GM18907 (cell line): Measurements from ENCODE around the gene KIRREL3.

ENCODE experiments used
- ATAC-seq: cut with Tn5 transposase; IDR thresholded peaks from one replicate; pipeline ENCODE4 v1.9.1; 2021; ENCODE audit warnings: mild to moderate bottlenecking, moderate library complexity; ENCODE audit not compliant: unreplicated experiment

KIRREL3 gene

DNA sequence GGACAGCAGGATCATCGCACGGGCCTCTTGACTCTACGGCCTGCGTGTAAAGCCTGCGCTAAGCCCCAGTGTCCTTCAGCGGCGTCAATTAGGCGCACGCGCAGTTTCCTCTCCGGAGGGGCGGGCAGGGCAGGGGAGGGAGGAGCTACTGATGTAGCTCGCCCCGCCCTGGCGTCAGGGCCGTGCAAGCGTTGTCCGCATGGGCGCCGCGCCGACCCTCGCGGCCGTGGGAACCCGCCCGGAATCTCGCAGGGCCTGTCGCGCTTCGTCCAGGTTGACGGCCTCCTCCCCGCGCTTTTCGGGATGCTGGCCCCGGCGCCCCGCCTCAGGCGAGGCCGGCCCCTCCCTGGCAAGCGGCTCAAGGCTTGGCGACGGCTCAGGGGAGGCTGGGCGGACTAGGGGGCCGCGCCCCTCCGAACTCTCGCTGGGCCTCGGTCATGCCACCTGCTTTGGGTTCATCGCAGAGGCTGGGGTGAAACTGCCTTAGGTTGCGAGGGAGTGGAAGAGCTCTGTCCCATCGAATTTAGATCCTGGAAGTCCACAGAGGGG, 584.0 kb downstream of the KIRREL3 start:
- peak; percentile 85 for ATAC-seq

DNA sequence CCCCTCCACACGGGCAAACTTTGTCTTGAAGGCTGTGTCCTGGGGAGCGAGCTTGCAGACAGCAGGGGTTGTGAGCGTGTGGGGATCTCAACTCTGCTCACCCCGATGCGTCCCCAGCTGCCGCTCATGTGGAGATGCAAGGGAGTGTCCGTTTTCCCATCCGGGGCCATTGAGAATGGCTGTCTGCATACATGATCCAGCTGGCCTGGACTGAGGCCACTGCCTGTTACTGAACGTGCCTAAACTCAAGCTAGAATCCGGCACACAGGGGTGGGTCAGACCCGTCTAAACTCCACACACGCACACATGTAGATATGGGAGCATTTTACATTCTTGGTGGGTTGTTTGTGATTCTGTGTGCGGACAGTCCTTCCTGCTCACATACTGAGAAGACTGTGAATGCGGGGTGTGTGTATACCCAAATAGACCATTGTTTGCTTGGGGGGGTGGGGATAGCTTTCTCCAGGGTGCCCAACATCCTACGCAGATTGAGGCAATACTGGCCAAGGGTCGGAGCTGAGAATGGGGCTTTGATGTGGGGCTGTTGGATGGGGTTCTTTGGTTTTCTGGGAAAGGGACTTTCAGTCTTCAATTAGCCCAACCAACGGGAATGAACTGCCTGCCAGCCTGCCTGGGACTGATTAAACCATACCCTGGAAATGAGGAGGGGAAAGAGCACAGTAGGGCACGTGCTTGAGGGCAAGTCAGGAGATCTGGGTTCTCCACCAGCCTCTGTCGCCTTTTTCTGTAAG, 584.7 kb downstream of the KIRREL3 start:
- no peak for ATAC-seq

DNA sequence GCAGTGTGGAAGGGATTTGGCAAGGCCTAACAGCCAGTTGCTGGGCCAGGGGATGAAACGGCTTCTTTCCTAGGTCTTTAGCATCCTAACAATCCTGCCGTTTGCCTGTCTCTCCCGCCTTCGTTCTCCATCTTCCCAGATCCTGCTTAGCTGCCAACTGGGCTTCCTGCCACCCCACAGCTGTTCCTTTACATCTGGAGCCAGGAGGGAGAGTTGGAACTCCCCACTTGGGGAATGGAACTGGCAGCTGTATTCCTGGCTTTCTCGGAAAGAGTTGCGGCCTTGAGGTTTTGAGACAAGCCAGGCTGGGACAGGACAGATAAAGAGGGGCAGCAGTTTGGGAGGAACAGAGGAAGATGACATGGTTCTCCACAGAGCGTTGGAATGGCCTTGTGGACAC, 585.4 kb downstream of the KIRREL3 start:
- ATAC-seq: no peak

DNA sequence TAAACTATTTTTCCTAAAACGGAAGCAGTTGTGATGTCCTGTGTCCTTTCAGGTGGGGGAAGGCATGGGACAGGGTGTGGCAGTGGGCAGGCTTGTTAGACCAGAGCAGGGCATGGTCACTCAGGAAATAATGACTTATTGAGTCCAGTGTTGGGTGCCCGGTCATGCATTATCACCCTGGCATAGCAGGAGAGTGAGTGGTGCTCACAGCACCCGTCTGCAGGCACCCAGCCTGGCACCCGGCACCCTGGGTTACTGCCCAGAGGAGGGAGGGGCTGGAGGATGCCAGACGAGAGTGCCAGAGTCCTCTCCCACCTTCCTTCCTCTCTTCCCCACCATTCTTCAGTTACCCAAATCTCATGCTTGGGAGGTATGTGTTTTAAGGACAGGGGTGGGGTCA, 586.0 kb downstream of the KIRREL3 start:
- no peak for ATAC-seq

DNA sequence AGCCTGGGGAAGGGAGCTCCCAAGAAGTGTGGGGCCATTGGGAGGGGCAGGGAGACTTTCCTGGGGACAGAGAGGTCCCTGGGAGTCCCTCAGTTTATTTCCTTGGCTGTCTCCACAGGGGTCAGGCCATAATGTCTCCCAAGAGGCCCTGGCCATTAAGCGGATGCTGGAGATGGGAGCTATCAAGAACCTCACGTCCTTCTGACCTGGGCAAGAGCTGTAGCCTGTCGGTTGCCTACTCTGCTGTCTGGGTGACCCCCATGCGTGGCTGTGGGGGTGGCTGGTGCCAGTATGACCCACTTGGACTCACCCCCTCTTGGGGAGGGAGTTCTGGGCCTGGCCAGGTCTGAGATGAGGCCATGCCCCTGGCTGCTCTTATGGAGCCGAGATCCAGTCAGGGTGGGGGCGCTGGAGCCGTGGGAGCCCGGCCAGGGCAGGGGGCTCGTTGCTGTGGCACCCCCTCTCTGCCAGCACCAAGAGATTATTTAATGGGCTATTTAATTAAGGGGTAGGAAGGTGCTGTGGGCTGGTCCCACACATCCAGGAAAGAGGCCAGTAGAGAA, 586.6 kb downstream of the KIRREL3 start:
- no peak for ATAC-seq

DNA sequence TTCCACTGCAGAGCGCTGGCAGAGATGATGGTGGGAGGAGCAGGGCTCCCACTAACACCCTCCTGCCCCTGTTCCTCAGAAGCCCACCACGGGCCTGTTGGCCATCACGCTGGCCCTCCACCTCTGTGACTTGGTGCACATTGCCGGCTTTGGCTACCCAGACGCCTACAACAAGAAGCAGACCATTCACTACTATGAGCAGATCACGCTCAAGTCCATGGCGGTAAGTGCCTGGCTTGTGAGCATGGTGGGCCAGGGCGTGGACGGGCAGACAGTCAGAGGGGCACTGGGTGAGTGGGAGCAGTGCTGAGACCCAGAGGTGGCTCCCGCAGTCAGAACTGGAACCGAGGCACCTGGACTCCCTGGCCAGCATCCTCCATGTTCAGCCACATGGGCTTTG, 587.1 kb downstream of the KIRREL3 start:
- no peak for ATAC-seq

DNA sequence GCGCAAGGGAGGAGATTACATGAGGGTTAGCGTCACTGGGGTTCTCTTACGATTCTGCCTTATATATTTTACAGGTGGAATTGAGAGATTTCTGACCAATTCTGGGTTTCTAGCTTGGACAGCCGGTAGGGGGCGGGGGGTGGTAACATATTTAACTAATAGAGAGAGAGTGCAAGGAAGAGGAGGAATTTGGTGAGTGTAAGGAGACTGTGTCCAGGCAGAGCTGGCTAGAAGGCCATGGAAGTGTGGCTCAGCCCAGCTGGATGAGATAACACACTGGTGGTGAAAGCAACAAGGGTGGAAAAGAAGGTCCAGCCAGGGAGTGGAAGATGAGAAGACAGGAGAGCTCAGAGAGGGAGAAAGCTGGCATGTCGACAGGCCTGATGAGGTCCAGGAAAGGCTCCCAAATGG, 588.6 kb downstream of the KIRREL3 start:
- ATAC-seq: no peak

DNA sequence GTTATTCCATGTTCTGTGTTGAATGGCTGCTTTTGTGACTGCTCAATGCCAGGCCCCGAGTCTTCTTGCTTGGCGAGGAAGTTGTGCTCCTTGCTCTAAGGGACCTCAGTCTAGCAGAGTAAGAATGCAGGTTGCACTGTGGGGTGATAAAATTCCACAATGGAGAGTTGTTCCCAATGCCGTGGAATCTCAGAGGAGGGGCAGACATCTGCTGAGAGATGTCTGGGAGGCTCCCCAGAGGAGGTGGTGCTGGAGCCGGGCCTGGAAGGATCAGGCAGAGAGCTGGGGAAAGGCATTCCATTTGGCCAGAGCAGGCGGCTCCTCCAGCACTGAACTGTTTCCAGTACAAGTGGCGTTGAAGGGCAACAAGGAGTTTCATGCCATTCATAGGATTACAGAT, 589.9 kb downstream of the KIRREL3 start:
- ATAC-seq: no peak

DNA sequence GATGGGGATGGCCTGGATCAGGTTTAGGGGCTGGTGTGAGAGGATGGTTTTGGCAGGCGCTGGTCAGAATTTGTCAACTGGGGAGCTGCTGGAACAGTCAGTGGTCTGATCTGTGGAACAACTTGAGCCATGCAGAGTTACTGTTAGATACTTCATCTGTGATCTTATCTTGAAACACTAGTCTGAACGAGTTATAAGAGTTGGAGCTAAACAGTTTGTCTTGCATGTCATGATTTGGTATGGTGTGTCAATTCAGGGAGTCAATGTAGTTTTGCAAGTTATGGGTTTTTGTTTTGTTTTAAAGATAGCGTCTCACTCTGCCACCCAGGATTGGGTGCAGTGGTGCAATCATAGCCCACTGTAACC, 591.0 kb downstream of the KIRREL3 start:
- no peak for ATAC-seq

DNA sequence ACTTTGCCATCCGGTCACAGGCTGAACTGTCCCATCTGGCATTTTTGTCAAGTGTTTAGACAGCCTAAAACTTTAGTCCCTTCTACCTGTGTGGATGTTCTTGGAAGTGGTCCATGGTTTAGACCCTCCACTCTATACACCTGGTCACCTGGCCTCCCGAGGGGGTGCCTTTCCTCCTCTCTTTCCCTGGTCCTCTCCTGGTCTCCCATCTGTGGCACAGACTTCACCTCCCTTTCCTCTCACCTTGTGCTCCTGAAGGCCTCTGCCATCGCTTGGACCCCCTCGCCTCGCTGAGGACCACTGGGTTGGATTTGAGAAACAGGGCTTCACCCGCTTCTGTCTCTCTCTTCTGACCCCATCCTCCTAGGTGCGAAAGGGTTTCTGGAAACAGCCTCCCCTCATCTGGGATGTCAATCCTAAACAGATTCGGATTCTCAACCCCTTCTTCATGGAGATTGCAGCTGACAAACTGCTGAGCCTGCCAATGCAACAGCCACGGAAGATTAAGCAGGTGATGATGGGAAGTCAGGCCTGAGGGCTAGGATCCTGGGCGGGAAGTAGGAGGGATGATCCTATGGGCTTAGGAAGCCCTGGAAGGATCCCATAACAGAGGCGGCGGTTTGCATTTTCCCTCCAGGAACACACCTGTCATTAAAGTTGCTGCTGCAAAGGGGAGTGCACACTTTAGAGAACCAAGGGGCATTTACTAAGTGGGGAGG, 591.5 kb downstream of the KIRREL3 start:
- ATAC-seq: no peak

DNA sequence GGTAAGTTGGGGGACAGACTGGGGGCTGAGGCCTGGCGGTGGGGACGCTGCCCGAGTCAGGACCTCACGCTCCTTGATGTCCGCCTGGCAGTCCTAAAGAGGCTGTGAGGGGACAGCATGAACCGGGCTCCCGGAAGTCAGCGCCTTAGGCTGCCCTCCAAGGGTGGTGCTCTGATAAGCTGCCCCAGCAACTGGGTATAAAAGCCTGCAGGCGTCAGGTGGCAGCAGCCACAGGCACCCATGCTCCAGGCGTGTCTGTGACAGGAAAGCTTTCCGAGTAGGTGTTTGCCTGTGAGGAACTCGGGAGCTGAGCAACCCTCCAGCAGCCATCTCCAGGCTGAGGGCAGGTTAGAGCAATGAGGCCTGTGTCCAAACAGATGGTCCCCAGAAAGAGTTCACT, 592.1 kb downstream of the KIRREL3 start:
- no peak for ATAC-seq

DNA sequence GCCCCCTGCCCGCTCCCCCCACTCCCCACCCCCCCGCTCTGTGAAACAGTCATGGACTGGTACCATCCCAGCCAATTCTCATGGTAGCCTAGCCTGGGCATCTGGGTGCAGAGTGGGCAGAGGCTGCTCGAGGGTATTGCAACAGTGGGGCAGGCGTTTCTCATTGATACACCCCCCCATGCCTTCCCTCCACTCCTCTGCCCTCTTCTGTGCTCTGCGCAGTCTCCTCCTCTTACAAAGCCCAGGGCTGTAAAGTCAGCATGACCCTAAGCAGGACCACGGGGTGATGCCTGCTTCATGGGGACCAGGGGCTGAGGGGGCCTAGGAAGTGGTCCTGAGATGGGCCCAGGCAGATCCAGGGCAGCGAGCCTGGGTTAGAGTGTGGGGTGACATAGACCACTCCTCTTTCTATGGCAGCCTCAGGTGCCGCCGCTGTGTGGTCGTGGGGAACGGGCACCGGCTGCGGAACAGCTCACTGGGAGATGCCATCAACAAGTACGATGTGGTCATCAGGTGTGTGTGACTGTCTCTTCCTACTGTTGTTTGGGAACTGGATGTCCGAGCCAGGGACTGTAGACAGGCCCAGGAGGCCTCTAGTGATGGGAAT, 592.8 kb downstream of the KIRREL3 start:
- no peak for ATAC-seq

DNA sequence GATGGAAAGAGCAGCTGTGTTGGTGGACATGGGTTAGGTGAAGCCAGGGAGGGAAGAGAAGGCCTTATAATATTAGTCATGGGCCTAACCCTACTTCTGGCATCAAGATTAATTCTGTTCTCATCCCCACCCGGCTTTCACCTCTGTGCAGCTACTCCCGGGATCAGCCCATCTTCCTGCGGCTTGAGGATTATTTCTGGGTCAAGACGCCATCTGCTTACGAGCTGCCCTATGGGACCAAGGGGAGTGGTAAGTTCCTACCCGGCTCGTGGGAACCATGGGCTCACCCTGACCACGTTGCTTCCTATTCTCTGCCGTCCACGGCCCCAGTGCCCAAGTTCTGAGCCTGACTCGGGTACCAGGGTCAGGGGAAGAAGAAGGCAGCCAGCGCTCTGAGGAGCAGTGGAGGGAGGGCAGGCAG, 593.5 kb downstream of the KIRREL3 start:
- ATAC-seq: no peak

DNA sequence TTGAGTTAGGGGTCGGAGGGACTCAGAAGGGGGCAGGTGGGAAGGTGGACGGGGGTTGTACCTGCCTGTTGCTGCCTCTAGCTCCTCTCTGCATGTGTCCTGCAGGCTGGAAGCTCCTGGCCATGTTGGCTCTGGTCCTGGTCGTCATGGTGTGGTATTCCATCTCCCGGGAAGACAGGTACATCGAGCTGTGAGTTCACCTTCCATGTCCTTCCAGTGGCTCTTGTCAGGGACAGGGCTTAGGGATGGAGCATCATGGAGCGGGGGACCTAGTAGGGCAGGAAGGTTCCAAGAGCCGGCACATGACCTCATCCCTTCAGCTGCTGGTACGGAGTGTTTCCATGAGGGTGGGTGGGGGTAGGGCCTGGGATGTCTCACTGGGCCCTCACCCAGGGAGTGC, 594.2 kb downstream of the KIRREL3 start:
- ATAC-seq: no peak

DNA sequence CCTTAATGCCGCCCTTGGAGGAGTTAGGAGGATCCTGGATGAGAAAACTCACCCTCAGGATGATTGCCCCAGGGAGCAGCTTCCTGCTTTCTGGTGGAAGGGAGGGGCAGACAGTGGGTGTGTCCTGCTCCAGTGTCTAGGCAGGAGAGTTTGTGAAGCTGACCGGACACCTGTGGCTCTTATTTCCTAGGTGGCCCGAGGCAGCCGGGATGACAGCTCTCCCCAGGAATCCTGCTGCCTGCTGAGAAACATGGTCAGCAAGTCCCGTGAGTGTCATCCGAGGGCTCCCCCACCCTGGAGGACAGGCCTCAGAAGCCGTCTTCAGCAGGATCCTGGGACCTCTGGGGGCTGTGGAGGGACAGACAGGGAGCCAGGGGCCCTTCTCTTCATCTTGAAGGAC, 594.7 kb downstream of the KIRREL3 start:
- ATAC-seq: no peak

DNA sequence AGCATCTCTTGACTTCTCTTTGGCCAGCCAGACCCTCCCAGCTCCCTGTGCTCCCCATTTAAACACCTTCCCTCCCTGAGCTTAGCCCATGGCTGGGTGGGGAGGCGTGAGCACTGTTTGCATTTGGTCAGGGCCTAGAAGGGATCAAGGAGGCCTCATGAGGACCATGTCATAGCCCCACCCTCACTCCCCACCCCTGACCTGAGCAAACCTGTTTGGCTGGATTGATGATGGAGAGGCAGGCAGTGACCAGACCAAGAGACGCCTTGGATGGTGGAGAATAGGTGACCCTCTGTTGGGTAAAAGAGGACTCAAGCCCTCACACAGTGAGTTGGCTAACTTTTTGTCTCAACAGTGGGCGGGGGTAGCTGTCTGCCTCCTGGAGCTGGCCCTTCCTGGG, 595.2 kb downstream of the KIRREL3 start:
- ATAC-seq: no peak

DNA sequence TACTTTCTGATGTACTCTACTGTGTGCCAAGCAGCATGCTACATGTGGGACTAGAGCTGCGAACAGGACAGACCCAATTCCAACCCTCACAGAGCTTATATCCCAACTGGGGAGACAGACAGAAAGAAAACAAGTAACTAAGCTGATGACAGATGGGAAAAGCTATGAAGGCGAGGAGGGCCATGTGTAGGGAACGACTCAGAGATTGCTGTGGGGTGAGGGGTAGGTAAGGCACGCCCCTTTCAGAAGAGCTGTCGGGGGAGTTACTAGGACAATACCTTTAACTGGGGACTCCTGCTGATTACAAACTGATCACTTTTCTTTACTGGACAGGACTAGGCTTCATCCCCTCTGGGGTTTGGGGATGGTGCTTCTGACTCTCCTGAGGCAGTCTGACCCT, 596.2 kb downstream of the KIRREL3 start:
- ATAC-seq: no peak

DNA sequence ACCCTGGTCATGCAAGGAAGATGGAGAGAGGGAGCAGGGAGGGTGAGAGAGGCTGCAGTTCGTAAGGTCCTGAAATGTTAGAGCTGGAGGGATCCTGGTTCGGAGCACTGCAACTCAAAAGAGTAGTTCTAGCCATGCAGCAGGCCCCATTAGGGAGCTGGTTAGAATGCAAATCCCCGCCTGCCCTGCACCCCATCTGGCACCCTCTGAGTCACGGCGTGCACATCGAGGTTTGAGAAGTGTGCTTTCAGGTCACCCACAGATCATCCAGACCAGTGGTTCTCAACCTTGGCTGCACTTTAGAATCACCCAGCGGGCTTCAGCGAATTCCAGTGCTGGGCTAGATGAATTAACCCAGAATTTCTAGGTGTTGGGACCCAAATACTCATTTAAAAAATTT, 596.9 kb downstream of the KIRREL3 start:
- peak; percentile 93 for ATAC-seq

DNA sequence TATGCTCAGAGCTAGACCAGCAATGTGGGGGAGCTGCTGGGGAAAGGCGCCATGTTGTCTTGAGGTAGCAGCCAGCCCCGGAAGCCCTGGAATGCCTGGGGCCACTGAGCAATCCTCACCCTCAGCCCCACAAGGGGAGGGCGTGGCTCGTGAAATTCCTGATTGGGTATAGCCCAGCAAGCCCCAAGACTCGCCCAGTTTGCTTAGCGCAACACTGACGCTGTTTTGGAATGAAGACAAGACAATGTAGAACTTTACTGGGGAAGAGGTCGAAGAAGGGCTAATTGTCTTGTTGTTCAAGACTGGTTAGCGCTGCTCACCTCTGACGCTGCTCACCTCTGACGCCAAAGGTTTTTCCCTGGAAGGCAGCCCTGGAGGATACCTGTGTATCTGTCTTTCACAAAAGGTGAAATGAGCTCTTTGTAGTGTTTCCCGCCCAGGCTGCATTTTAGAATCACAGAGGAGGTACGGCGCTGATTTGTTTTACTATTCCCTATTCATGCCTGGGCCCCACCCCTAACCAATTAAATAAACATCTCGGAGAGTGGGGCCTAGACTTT, 597.5 kb downstream of the KIRREL3 start:
- ATAC-seq: no peak

DNA sequence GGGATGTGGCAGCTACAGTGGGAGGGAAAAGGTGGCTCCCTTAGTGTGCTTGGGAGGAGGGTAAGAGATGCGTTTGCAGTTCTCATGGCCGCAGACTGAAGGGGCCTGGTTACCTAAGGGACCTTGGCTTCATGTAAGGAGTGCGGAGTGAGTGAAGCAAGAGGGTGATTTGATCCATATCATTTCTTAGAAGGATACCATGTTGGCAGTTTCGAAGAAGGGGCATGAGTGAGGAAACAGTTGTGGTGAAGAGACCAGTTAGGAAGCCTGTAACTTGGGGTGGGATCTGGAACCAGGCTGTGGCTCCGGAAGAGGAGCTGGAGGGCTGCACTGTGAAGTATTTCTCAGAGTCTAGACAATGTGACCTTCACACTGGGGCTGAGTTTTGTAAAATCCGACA, 600.1 kb downstream of the KIRREL3 start:
- no peak for ATAC-seq

DNA sequence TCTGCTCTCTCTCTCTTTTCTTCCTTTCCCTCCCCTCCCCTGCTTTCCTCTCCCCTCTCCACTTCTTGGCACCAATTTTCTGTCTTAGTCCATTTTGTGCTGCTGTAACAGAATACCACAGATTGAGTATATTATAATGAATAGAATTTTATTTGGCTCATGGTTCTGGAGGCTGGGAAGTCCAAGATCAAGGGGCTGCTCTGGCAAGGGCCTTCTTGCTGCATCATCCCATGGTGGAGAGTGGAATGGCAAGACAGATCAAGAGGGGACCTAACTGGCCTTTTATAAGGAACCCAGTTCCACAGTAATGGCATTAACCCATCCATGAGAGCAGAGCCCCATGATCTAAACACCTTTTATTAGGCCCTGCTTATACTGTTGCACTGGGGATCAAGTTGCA, 600.6 kb downstream of the KIRREL3 start:
- no peak for ATAC-seq
